GM10248 (cell line): Measurements from ENCODE around the gene SENP8.
"Not testable (repeated sequence)": the region's sequence is repeated elsewhere in the genome, so short reads cannot be mapped to it uniquely, and the experiment has no call there.

ENCODE experiments used
- CTCF ChIA-PET: fragments of 300-600 bp; sonication (Branson Sonifier 250); formaldehyde crosslinking; extraction: SDS; loops from one replicate; lab custom pipeline; 2021; ENCODE audit warnings: antibody characterized with exemption; lab: Yijun Ruan, JAX
- POLR2A ChIA-PET: fragments of 350-650 bp; sonication (Branson Sonifier 250); formaldehyde crosslinking; extraction: SDS; loops from one replicate; lab custom pipeline; 2020; ENCODE audit warnings: antibody characterized with exemption; lab: Yijun Ruan, JAX
- DNase-seq: peaks from one replicate; pipeline ENCODE4 v3.0.0; 2012; ENCODE audit errors: extremely low spot score
- CTCF ChIP-seq: IDR thresholded peaks from 2 replicates; pipeline ENCODE4 v1.5.1; 2012; ENCODE audit warnings: mild to moderate bottlenecking, low read depth; ENCODE audit errors: extremely low read depth, missing control alignments, control extremely low read depth

The SENP8 gene

GRCh38 chr15:72167445-72167844 lies 49.2 kb downstream of the SENP8 start:
- DNase-seq = no peak
- no peak for TF ChIP-seq CTCF
- ChIA-PET CTCF (interaction anchor here (0.7 kb wide), 1 partner anchor 24 kb away, joined by 3 read pairs; no protein-coding TSS in a partner anchor), POLR2A (no interaction called here)

GRCh38 chr15:72168131-72168807 lies 50.1 kb downstream of the SENP8 start:
- DNase-seq = no peak
- TF ChIP-seq CTCF = no peak
- CTCF ChIA-PET = interaction anchor here (1.4 to 2.0 kb wide), 2 partner anchors 12 to 424 kb away, joined by 5 to 6 read pairs; no protein-coding TSS in a partner anchor
- POLR2A ChIA-PET = no interaction called here

- ChIA-PET CTCF (interaction anchor here (1.4 to 2.0 kb wide), 2 partner anchors 13 to 425 kb away, joined by 5 to 6 read pairs; no protein-coding TSS in a partner anchor), POLR2A (no interaction called here)
- DNase-seq = no peak
- TF ChIP-seq CTCF = no peak
Observed at GRCh38 chr15:72168808-72169190, 50.6 kb downstream of the SENP8 start.

GRCh38 chr15:72169236-72169920 lies 51.2 kb downstream of the SENP8 start:
- POLR2A ChIA-PET = no interaction called here
- TF ChIP-seq CTCF = no peak
- no peak for DNase-seq
- CTCF ChIA-PET = interaction anchor here (1.4 to 2.0 kb wide), 2 partner anchors 14 to 425 kb away, joined by 5 to 6 read pairs; no protein-coding TSS in a partner anchor

GRCh38 chr15:72169921-72170611 lies 51.9 kb downstream of the SENP8 start:
- CTCF ChIA-PET = interaction anchor here (2.0 kb wide), 1 partner anchor 426 kb away, joined by 6 read pairs; no protein-coding TSS in a partner anchor
- no peak for DNase-seq
- TF ChIP-seq CTCF = no peak
- POLR2A ChIA-PET = no interaction called here

GRCh38 chr15:72170691-72171090 lies 52.5 kb downstream of the SENP8 start:
- ChIA-PET CTCF (no interaction called here), POLR2A (no interaction called here)
- DNase-seq = no peak
- no peak for TF ChIP-seq CTCF

GRCh38 chr15:72171978-72172377 lies 53.8 kb downstream of the SENP8 start:
- POLR2A ChIA-PET, DNase-seq: not testable (repeated sequence)
- CTCF ChIA-PET = interaction anchor here (3.2 kb wide), 1 partner anchor 16 kb away, joined by 9 read pairs; no protein-coding TSS in a partner anchor
